T follicular helper cell (primary cell): Measurements from ENCODE around the gene KAT8.
"Not testable (repeated sequence)": the region's sequence is repeated elsewhere in the genome, so short reads cannot be mapped to it uniquely, and the experiment has no call there.

ENCODE experiments used
- DNase-seq: peaks from one replicate; pipeline ENCODE4 v3.0.0-alpha.2; 2020; ENCODE audit warnings: low read depth

Gene KAT8

DNA sequence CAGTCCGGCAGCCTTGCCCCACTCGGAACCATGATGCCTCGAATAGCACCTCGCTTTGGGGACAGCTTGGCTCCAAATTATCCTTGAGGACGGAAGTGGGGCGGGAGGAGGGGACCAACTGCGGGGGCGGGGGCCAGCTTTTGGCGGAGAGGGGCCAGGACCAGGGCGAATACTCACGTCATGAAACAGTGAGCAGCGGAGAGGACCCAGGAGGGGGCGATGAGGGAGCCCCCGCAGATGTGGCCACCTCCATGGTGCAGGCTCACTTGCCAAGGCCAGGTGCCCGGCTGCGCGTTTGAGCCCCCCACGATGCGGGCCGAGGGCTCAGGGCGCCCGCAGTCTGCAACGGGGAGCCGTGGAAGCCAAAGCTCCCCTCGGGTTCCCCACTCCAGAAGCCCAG, 31.4 kb downstream of the KAT8 start:
- no peak for DNase-seq

DNA sequence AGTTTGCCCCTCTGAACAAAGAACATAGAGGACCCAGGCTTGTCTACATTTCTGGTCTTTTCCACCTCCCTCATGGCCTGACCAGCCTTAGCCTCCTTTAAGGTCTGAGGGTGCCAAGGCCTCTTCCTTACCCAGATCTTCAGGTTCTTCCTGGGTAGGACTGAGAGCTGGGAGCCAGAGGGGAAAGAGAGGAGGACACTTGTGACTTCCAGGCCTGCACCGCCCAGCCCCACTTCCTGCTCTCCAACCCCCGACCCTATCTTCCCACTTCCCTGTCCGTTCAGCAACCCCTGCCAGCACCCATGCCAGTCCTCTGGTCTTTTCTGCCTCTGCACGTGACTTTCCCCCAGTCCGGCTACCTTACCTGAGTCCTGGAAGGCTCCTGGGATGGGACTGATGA, 31.9 kb downstream of the KAT8 start:
- no peak for DNase-seq

DNA sequence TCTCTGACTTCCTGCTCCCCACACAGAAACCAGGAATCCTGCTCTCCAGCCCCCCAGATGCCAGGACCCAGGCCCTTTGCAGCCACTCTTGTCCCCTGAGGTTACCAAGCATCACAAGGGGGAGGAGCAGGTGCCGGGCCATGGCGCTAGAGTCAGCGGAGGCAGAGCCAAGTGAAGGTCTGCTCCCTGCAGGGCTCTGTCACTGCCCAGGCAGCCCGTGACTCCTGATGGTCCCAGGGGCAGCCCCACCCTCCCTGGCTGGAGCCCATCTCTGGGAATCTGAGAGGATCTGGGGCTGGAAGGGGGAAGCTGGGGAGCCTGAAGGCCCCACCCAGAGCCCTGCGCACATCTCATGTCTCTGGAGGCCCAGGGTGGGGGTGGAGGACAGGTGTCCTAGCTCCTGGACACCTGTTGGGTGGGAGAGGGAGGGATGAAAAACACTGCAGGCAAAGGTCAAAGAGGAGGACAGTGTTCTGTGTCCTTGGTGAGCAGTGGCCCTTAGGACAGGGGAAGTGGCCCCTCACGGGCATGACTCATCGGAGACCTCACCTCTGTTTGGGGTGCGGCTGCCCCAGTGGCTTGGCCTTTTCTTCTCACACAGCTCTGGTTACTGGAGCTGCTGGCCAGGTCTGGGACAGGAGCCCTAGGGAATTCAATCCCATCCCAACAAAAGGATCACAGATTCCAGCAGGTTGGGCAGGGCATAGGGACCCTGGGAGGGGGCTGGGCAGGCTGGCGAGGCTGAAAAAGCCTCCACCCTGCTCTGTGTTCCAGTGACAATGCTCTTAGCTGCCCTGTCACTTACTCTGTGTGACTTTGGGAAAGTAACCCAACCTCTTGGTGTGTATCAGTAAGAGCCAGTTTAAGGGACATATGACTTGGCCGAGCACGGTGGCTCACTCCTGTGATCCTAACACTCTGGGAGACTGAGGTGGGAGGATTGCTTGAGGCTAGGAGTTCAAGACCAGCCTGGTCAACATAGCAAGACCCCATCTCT, 32.7 kb downstream of the KAT8 start, which contains the start of gene PRSS36:
TSS of gene PRSS36 (minus strand) at position 173 of the 997 bp plus-strand sequence. CDS start at position 142, 31 bp downstream.
- DNase-seq = no peak

DNA sequence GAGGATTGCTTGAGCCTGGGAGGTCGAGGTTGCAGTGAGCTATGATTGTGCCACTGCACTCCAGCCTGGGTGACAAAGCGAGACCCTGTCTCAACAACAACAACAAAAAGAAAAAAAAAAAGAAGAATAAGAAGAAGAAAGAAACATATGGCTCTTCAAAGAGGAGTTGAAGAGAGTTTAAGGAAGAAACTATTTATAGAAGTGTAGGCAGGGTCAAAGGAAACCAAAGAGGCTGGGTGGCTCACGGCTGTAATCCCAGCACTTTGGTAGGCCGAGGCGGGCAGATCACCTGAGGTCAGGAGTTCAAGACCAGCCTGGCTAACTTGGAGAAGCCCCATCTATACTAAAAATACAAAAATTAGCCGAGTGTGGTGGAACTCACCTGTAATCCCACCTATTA, 33.5 kb downstream of the KAT8 start:
- not testable (repeated sequence) for DNase-seq

DNA sequence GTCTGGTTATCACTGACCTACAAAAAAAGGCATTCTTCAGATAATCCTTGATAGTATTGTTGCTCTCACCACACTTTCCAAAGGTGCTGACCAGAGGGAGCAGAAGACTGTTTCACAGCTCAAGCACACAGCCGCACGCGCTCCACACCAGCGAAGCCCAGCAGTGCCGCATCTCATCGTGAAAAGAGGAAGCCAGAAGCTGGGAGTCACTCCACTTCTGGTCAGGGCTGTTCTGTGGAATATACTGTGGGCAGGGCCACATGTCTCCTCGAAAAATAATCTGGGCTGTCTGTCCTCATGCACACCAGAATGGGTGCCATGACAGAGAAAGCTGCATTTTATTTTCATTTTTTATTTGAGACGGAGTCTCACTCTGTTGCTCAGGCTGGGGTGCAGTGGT, 39.7 kb downstream of the KAT8 start:
- DNase-seq = no peak

DNA sequence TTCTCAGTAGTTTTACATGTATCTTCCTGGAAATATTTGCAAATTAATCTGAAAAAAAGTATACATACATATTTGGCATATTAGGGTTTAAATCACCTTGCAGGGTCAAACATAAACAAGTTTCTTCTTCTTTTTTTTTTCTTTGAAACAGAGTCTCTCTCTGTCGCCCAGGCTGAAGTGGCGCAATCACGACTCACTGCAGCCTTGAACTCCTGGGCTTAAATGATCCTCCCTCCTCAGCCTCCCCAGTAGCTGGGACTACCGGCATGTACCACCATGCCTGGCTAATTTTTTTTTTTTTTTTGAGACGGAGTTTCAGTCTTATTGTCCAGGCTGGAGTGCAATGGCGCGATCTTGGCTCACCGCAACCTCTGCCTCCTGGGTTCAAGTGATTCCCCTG, 49.9 kb downstream of the KAT8 start:
- DNase-seq = no peak

DNA sequence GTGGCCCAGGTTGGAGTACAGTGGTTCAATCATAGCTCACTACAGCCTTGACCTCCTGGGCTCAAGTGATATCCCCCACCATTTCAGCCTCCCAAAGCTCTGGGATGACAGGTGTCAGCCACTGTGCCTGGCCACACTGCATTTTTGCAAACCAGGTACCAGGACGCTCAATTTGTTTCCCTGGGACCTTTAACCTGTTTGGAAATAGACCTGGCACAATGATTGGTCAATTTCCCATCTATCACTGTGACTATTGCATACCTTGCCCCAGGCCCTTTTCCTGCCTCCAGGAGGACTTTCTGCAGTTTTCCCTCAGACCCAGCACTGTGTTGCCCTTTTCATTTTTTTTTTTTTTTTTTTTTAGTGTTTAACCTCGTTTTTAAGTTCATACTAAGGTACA, 51.4 kb downstream of the KAT8 start:
- no peak for DNase-seq

DNA sequence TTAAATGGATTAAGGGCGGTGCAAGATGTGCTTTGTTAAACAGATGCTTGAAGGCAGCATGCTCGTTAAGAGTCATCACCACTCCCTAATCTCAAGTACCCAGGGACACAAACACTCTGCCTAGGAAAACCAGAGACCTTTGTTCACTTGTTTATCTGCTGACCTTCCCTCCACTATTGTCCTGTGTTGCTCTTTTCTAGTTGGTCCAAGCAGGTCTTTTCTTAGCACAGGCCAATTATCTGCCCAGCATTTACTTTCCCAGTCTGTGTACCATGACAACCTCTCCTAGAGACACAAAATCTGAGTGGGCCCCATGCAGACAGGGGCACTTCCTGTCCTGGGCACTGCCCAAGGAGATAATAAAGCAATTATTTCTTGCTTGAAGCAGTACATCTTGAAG, 52.6 kb downstream of the KAT8 start:
- DNase-seq = not testable (repeated sequence)

DNA sequence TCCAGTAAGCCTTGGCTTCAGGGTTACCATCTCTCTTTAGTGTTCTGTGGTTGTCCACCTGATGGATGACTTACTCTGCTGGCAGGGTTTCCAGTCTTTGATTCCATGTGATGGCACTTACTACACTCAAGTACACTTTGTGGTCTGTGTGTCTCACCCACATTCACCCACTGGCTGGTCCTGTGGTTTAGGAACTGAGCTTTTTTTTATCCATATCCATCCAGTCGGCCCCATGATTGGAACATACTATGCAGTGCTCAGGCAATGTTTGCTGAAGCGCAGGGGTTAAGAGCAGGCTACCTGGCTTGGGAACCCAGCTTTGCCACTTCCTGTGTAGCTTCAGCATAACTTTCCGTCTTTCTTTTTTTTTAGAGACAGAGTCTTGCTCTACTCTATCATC, 59.7 kb downstream of the KAT8 start:
- peak; percentile 30 for DNase-seq

DNA sequence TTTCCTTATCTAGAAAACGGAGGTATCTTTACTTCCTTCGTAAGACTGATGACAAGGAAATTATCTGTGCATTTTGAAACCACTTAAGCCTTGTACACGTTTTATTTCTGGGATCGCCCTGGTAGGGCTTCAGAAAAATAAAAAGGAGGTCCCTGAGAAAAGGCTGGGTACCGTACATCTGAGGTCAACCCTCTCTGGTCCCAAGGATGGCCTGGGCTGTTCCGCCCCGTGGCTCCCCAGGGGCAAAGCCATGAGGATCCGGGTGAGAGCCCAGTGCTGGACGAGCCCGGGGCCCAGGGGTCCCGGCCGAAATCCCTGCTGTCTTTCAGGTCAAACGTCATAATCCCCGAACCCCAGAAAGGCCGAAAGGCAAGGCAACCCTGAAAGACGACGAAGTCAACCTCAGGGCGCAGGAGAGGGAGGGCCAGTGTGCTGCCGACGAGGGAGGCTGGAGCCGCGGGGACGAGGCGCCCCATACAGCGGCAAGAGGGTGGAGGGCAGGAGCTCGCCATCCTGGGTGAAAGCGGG, 61.8 kb downstream of the KAT8 start:
- DNase-seq = no peak

DNA sequence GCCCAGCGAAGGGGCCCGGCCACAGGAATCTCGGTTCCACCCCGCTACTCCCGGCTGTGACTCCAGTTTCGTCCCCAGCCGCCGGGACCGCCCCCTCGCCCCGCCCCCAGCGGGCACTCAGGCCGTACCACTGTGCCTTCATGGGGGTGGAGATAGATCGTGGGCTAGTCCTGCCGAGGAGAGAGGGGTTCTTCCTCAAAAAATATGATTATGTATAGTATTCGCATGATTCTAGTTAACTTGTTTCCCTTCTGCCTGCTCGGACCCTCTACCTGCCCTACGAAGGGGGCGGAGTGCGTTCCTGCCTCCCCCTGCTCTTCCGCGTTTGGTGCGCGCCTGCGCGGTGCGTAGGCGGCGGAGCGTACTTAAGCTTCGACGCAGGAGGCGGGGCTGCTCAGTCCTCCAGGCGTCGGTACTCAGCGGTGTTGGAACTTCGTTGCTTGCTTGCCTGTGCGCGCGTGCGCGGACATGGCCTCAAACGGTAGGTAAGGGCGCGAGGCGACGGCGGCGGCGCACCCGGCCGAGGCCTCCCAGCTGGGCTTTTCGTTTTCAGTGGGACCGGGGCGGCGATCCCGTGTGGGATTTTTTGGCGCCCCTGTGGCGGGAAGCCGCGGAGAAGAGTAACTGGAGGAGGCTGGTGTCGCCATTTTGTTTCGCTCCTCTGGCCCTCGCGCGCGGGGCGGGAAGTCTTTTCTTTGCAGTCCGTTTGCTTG, 62.4 kb downstream of the KAT8 start, which contains the start of gene FUS:
TSS of gene FUS (plus strand) at position 393 of the 713 bp plus-strand sequence. CDS start at position 469, 76 bp downstream.
- peak; percentile 88 for DNase-seq
